ENCODE results near the gene PHIP. TPM values are rescaled to one million over a fixed set of nuclear protein-coding genes. Genes with fewer than 3 reads are reported as not detected.

Gene PHIP
- total RNA-seq, 1 experiment from 2014 or later, result 22.6 TPM

DNA sequence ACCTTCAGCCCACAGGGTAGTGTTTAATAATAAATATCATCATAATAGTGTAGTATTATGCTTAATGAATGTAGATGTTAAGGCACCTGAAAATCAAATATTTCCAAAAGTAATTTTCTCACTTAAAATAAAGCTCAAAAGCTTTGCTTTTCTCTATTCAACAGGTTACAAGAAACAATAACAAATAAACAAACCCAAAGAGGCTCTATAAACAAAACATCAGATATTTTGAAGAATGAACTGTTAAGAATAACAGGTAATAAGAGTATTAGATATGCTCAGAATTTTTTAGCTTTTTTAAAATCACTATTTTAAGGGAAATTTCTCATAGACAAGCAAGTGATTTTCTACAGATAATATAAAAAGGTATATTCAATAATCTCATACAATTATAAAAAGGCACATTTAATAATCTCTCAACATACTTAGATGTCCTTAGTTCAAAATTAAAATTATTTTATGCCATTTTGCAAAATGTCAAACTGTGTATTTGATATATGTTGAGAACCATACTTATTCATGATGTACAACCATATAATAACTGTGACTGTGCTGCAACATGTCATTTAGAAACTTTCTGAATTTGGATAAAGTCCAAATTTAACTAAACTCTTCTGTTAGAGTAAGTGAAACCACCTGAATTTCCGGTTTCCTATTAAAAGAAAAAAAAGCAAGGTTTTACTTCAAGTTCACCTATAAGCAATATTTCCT lies 35.8 kb downstream of the PHIP start:
- Histone ChIP-seq H3K4me2 (ENCODE audit: low read length) (no peak overlapping the region), H2AFZ (ENCODE audit: low read depth, low read length, poor library complexity, severe bottlenecking) (no peak overlapping the region), H3K9ac (ENCODE audit: low read length) (no peak overlapping the region), H3K9me3 (ENCODE audit: control insufficient read depth in 1 of 2, insufficient read depth in 1 of 2, low read depth in 1 of 2, low read length in 2 of 2) (no peaks in the 10 kb centered on the region), H3K27me3 (ENCODE audit: insufficient read depth, low read length) (no peaks in the 10 kb centered on the region), H3K79me2 (ENCODE audit: insufficient read depth, low read length) (peaks cover 41% of the 10 kb centered on the region), H3K27ac (ENCODE audit: low read depth, low read length) (no peak overlapping the region), H3K4me3 (replicated peaks in 1 of 2; ENCODE audit: low read depth in 1 of 2, low read length in 2 of 2) (no peak overlapping the region), H4K20me1 (ENCODE audit: insufficient read depth) (0 out of 2 replicates have a peak, but pooled peaks cover 7% of the 10 kb centered on the region), H3K9me2 (ENCODE audit: insufficient read depth) (no peaks in the 10 kb centered on the region), H3K4me1 (ENCODE audit: control insufficient read depth in 1 of 2, insufficient read depth in 2 of 2, low read length in 2 of 2) (no peaks in the 10 kb centered on the region), H3K36me3 (ENCODE audit: control insufficient read depth in 1 of 2, insufficient read depth in 2 of 2, low read length in 2 of 2) (peaks cover 0 to 17% of the 10 kb centered on the region in 2 experiments; a peak in 3 of 4 replicates)
- ChIA-PET CTCF (no interaction called here), POLR2A (no interaction called here), RAD21 (ENCODE audit: low non-redundant PET in 1 of 2, low total read pairs in 2 of 2, uncharacterized antibody in 2 of 2, unreplicated experiment in 2 of 2) (no interaction called here)
- DNase-seq (ENCODE audit: low read depth, low spot score) (no peak), ATAC-seq (no peak)
- intact Hi-C loops (cut with micrococcal nuclease), result no loop called here
- TF ChIP-seq CEBPB (IDR thresholded peaks at IDR 0.05; ENCODE audit: low read depth), result no peak
- TF ChIP-seq, protein P1, sequence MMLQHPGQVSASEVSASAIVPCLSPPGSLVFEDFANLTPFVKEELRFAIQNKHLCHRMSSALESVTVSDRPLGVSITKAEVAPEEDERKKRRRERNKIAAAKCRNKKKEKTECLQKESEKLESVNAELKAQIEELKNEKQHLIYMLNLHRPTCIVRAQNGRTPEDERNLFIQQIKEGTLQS (IDR thresholded peaks at IDR 0.05), result no peak
- TF ChIP-seq, protein P2, sequence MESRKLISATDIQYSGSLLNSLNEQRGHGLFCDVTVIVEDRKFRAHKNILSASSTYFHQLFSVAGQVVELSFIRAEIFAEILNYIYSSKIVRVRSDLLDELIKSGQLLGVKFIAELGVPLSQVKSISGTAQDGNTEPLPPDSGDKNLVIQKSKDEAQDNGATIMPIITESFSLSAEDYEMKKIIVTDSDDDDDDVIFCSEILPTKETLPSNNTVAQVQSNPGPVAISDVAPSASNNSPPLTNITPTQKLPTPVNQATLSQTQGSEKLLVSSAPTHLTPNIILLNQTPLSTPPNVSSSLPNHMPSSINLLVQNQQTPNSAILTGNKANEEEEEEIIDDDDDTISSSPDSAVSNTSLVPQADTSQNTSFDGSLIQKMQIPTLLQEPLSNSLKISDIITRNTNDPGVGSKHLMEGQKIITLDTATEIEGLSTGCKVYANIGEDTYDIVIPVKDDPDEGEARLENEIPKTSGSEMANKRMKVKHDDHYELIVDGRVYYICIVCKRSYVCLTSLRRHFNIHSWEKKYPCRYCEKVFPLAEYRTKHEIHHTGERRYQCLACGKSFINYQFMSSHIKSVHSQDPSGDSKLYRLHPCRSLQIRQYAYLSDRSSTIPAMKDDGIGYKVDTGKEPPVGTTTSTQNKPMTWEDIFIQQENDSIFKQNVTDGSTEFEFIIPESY (IDR thresholded peaks at IDR 0.05; ENCODE audit: extremely low read depth, insufficient replicate concordance, low read length), result no peak
- TF ChIP-seq, protein P3, sequence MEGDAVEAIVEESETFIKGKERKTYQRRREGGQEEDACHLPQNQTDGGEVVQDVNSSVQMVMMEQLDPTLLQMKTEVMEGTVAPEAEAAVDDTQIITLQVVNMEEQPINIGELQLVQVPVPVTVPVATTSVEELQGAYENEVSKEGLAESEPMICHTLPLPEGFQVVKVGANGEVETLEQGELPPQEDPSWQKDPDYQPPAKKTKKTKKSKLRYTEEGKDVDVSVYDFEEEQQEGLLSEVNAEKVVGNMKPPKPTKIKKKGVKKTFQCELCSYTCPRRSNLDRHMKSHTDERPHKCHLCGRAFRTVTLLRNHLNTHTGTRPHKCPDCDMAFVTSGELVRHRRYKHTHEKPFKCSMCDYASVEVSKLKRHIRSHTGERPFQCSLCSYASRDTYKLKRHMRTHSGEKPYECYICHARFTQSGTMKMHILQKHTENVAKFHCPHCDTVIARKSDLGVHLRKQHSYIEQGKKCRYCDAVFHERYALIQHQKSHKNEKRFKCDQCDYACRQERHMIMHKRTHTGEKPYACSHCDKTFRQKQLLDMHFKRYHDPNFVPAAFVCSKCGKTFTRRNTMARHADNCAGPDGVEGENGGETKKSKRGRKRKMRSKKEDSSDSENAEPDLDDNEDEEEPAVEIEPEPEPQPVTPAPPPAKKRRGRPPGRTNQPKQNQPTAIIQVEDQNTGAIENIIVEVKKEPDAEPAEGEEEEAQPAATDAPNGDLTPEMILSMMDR (IDR thresholded peaks at IDR 0.05 in 2 of 3, conservative IDR thresholded peaks at IDR 0.05 in 1 of 3; ENCODE audit: borderline replicate concordance in 1 of 3, insufficient read depth in 1 of 3, low read depth in 2 of 3, low read length in 2 of 3), result no peak
- no TSS peak for BruUV-seq (replicated peaks)

Data from HCT116 (cell line).